ENCODE measurements around the gene DPH1. TPM values are rescaled to one million over a fixed set of nuclear protein-coding genes. Genes with fewer than 3 reads are reported as not detected.

DPH1 gene
- total and polyA plus RNA-seq, 2 donors from 2014 or later: 23.3 to 49.4 TPM

GRCh38 chr17:2042390-2042847, 12.5 kb downstream of the DPH1 start:
- peak overlapping the region; percentile 93 to 98 (median 97) for H3K9ac ChIP-seq (ENCODE audit: low read length in 3 of 3)
- DNase-seq (peak in 1 of 5 donors; percentile 72), FAIRE-seq (no peak)
- no peak for TF ChIP-seq CTCF (IDR thresholded peaks at IDR 0.05; ENCODE audit: borderline replicate concordance, extremely low read depth, insufficient read depth)
- intact Hi-C loops (cut with DNase I): loop anchor here (5.0 kb wide), 1 partner anchor 135 kb away; no protein-coding TSS in a partner anchor
- peak overlapping the region; percentile 90 to 96 (median 95) for H3K4me3 ChIP-seq (ENCODE audit: low read length in 3 of 3)
- H3K9me3 ChIP-seq (ENCODE audit: control insufficient read depth in 2 of 3, insufficient read depth in 1 of 3, low read length in 3 of 3): no peaks in the 10 kb centered on the region
- peaks cover 0 to 17% (median 15%) of the 10 kb centered on the region in 3 donors for H3K4me1 ChIP-seq (ENCODE audit: control insufficient read depth in 2 of 3, insufficient read depth in 2 of 3, low read depth in 1 of 3, low read length in 3 of 3)
- H3K27ac ChIP-seq (ENCODE audit: low read depth in 2 of 2, low read length in 2 of 2): peak overlapping the region; percentile 88 to 94
- peaks cover 2 to 21% (median 8%) of the 10 kb centered on the region in 3 donors for H3K36me3 ChIP-seq (ENCODE audit: control insufficient read depth in 2 of 3, insufficient read depth in 3 of 3, low read length in 3 of 3)
- H3K27me3 ChIP-seq (ENCODE audit: control insufficient read depth, insufficient read depth, low read length): no peaks in the 10 kb centered on the region

GRCh38 chr17:2042933-2043332, 13.0 kb downstream of the DPH1 start:
- intact Hi-C loops (cut with DNase I): loop anchor here (5.0 kb wide), 1 partner anchor 136 kb away; no protein-coding TSS in a partner anchor
- Histone ChIP-seq H3K27ac (ENCODE audit: low read depth in 2 of 2, low read length in 2 of 2) (peak overlapping the region in 1 of 2 donors; percentile 88), H3K4me1 (ENCODE audit: control insufficient read depth in 2 of 3, insufficient read depth in 2 of 3, low read depth in 1 of 3, low read length in 3 of 3) (peaks cover 0 to 17% (median 15%) of the 10 kb centered on the region in 3 donors), H3K9ac (ENCODE audit: low read length in 3 of 3) (peak overlapping the region in 2 of 3 donors; percentile 29 to 97), H3K4me3 (ENCODE audit: low read length in 3 of 3) (peak overlapping the region in 2 of 3 donors; percentile 95 to 96), H3K27me3 (ENCODE audit: control insufficient read depth, insufficient read depth, low read length) (no peaks in the 10 kb centered on the region), H3K9me3 (ENCODE audit: control insufficient read depth in 2 of 3, insufficient read depth in 1 of 3, low read length in 3 of 3) (no peaks in the 10 kb centered on the region), H3K36me3 (ENCODE audit: control insufficient read depth in 2 of 3, insufficient read depth in 3 of 3, low read length in 3 of 3) (peaks cover 0 to 16% (median 5%) of the 10 kb centered on the region in 3 donors)
- no peak for TF ChIP-seq CTCF (IDR thresholded peaks at IDR 0.05; ENCODE audit: borderline replicate concordance, extremely low read depth, insufficient read depth)
- DNase-seq: no peak
- FAIRE-seq: no peak

- Histone ChIP-seq H3K27me3 (ENCODE audit: control insufficient read depth, insufficient read depth, low read length) (no peaks in the 10 kb centered on the region), H3K36me3 (ENCODE audit: control insufficient read depth in 2 of 3, insufficient read depth in 3 of 3, low read length in 3 of 3) (peaks cover 0 to 11% (median 5%) of the 10 kb centered on the region in 3 donors), H3K9ac (ENCODE audit: low read length in 3 of 3) (no peak overlapping the region), H3K9me3 (ENCODE audit: control insufficient read depth in 2 of 3, insufficient read depth in 1 of 3, low read length in 3 of 3) (no peaks in the 10 kb centered on the region), H3K4me3 (ENCODE audit: low read length in 3 of 3) (no peak overlapping the region), H3K4me1 (ENCODE audit: control insufficient read depth in 2 of 3, insufficient read depth in 2 of 3, low read depth in 1 of 3, low read length in 3 of 3) (peaks cover 0 to 18% (median 17%) of the 10 kb centered on the region in 3 donors), H3K27ac (ENCODE audit: low read depth in 2 of 2, low read length in 2 of 2) (no peak overlapping the region)
- TF ChIP-seq CTCF (IDR thresholded peaks at IDR 0.05; ENCODE audit: borderline replicate concordance, extremely low read depth, insufficient read depth): no peak
- intact Hi-C loops (cut with DNase I): loop anchor here (5.0 kb wide), 1 partner anchor 136 kb away; no protein-coding TSS in a partner anchor
- FAIRE-seq (no peak), DNase-seq (no peak)
These were observed 13.8 kb downstream of the DPH1 start for GRCh38 chr17:2043785-2044184.
